SK-N-SH (cell line): Measurements from ENCODE around the gene TMX4.

ENCODE experiments used
- EZH2phosphoT487 ChIP-seq: fragments of 200-600 bp; sonication (generic); IDR thresholded peaks from 2 replicates; pipeline ENCODE4 v1.6.1; 2017; ENCODE audit warnings: low read depth, mixed run types, mild to moderate bottlenecking, antibody characterized with exemption, moderate library complexity, borderline replicate concordance
- FOXM1 ChIP-seq: IDR thresholded peaks from 2 replicates; pipeline ENCODE4 v1.4.0; 2012; ENCODE audit warnings: low read depth, mild to moderate bottlenecking
- GABPA ChIP-seq: IDR thresholded peaks from 2 replicates; pipeline ENCODE4 v1.4.0; 2012; ENCODE audit warnings: low read depth, mild to moderate bottlenecking
- POLR2AphosphoS5 ChIP-seq: IDR thresholded peaks from 2 replicates; pipeline ENCODE4 v1.6.1; 2012; ENCODE audit warnings: low read depth, low read length
- SMC3 ChIP-seq: IDR thresholded peaks from 2 replicates; pipeline ENCODE4 v1.6.1; 2012; ENCODE audit warnings: low read depth, low read length, improper control_type of control experiment
- TAF1 ChIP-seq: IDR thresholded peaks from 2 replicates; pipeline ENCODE4 v1.6.1; 2012; ENCODE audit warnings: low read depth, mild to moderate bottlenecking, low read length, moderate library complexity, borderline replicate concordance
- TEAD4 ChIP-seq: IDR thresholded peaks from 2 replicates; pipeline ENCODE4 v1.4.0; 2012; ENCODE audit warnings: mild to moderate bottlenecking, borderline replicate concordance; ENCODE audit not compliant: insufficient read depth
- TF ChIP-seq, protein P1 (sequence below): IDR thresholded peaks from 2 replicates; pipeline ENCODE4 v1.4.0; 2012; ENCODE audit warnings: low read depth
- TF ChIP-seq, protein P2 (sequence below): fragments of 200-600 bp; sonication (generic); IDR thresholded peaks from 2 replicates; pipeline ENCODE4 v1.6.1; 2017; ENCODE audit warnings: antibody characterized with exemption, mild to moderate bottlenecking, moderate library complexity
- TF ChIP-seq, protein P3 (sequence below): IDR thresholded peaks from 2 replicates; pipeline ENCODE4 v1.4.0; 2012; ENCODE audit warnings: low read depth, borderline replicate concordance

DNA sequence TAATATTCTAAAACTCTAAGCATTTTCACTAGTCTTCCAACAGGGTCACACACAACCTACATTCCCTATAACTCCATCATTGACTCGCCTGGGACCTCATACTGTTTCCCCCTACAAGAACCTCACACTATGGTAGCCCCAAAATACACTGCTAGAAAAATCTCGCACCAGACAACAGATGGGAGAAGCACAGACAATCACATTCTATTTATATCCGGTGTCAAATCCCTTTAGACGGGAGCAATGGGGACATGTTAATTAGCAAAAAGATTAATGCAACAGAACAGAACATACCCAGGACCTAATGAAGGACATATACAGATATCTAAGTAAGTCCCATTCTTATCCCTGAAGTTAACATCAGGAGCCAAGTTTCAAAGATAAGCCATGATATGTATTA, 33.6 kb downstream of the TMX4 start:
- TF ChIP-seq TEAD4 = no peak
- TF ChIP-seq, protein P1, sequence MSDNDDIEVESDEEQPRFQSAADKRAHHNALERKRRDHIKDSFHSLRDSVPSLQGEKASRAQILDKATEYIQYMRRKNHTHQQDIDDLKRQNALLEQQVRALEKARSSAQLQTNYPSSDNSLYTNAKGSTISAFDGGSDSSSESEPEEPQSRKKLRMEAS = no peak
- TF ChIP-seq, protein P2, sequence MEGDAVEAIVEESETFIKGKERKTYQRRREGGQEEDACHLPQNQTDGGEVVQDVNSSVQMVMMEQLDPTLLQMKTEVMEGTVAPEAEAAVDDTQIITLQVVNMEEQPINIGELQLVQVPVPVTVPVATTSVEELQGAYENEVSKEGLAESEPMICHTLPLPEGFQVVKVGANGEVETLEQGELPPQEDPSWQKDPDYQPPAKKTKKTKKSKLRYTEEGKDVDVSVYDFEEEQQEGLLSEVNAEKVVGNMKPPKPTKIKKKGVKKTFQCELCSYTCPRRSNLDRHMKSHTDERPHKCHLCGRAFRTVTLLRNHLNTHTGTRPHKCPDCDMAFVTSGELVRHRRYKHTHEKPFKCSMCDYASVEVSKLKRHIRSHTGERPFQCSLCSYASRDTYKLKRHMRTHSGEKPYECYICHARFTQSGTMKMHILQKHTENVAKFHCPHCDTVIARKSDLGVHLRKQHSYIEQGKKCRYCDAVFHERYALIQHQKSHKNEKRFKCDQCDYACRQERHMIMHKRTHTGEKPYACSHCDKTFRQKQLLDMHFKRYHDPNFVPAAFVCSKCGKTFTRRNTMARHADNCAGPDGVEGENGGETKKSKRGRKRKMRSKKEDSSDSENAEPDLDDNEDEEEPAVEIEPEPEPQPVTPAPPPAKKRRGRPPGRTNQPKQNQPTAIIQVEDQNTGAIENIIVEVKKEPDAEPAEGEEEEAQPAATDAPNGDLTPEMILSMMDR = no peak
- TF ChIP-seq GABPA = no peak
- no peak for TF ChIP-seq POLR2AphosphoS5
- TF ChIP-seq SMC3 = no peak
- TF ChIP-seq, protein P3, sequence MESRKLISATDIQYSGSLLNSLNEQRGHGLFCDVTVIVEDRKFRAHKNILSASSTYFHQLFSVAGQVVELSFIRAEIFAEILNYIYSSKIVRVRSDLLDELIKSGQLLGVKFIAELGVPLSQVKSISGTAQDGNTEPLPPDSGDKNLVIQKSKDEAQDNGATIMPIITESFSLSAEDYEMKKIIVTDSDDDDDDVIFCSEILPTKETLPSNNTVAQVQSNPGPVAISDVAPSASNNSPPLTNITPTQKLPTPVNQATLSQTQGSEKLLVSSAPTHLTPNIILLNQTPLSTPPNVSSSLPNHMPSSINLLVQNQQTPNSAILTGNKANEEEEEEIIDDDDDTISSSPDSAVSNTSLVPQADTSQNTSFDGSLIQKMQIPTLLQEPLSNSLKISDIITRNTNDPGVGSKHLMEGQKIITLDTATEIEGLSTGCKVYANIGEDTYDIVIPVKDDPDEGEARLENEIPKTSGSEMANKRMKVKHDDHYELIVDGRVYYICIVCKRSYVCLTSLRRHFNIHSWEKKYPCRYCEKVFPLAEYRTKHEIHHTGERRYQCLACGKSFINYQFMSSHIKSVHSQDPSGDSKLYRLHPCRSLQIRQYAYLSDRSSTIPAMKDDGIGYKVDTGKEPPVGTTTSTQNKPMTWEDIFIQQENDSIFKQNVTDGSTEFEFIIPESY = no peak
- TF ChIP-seq TAF1 = no peak
- no peak for TF ChIP-seq FOXM1
- no peak for TF ChIP-seq EZH2phosphoT487
